ENCODE results near the gene COL19A1. TPM values are rescaled to one million over a fixed set of nuclear protein-coding genes. Genes with fewer than 3 reads are reported as not detected.

Gene COL19A1
- total and polyA plus RNA-seq, 9 of the 15 experiments (the other 6 are each of a cell fraction or from before 2014, with no cell fraction given): not detected

GRCh38 chr6:69863766-69864165 lies 2.6 kb upstream of the COL19A1 start:
- peaks cover 13 to 24% of the 10 kb centered on the region in 2 experiments; a peak in 4 of 5 replicates for H3K27me3 ChIP-seq (ENCODE audit: control insufficient read depth in 2 of 2, insufficient read depth in 2 of 2, low read length in 2 of 2)
- POLR2A ChIA-PET: no interaction called here
- H3K9ac ChIP-seq (ENCODE audit: insufficient read depth in 1 of 2, low read depth in 2 of 2, low read length in 2 of 2): no peak overlapping the region
- H3K79me2 ChIP-seq (ENCODE audit: control insufficient read depth, insufficient read depth, low read length): no peaks in the 10 kb centered on the region
- no peak overlapping the region for H2AFZ ChIP-seq (ENCODE audit: low read depth, low read length)
- ATAC-seq (no peak), FAIRE-seq (no peak), DNase-seq (ENCODE audit: extremely low read depth in 1 of 4, low spot score in 3 of 4) (no peak)
- no peaks in the 10 kb centered on the region for H3K9me1 ChIP-seq (ENCODE audit: control insufficient read depth, insufficient read depth, low read length)
- in situ Hi-C loops (cut with MboI): no loop called here
- no peak overlapping the region for H3K4me3 ChIP-seq
- TF ChIP-seq BMI1 (IDR thresholded peaks at IDR 0.05; ENCODE audit: low read length): 0 out of 2 replicates have a peak, but pooled peaks have one; percentile 5
- TF ChIP-seq CBX2 (IDR thresholded peaks at IDR 0.05; ENCODE audit: insufficient read depth, low read length, poor library complexity, severe bottlenecking): peak; percentile 77
- TF ChIP-seq KLF6 (CRISPR knock-in tag; IDR thresholded peaks at IDR 0.05; ENCODE audit: borderline replicate concordance): no peak
- H4K20me1 ChIP-seq (replicated peaks; ENCODE audit: control insufficient read depth, insufficient read depth, low read length): no peaks in the 10 kb centered on the region
- CTCF ChIA-PET (ENCODE audit: low intra/inter-chr PET ratio): no interaction called here
- WGBS (ENCODE audit: insufficient coverage, low coverage, missing lambda C conversion rate): 0% methylated on average over 2 of the region's 2 CpGs
- H3K36me3 ChIP-seq (ENCODE audit: control insufficient read depth, insufficient read depth, low read length): no peaks in the 10 kb centered on the region
- intact Hi-C loops (cut with micrococcal nuclease): no loop called here
- no peak overlapping the region for H3K4me2 ChIP-seq (ENCODE audit: insufficient read depth, low read length)
- peaks cover 4 to 13% of the 10 kb centered on the region in 2 experiments; a peak in 2 of 5 replicates for H3K4me1 ChIP-seq (replicated peaks in 1 of 2; ENCODE audit: control insufficient read depth in 2 of 2, insufficient read depth in 2 of 2, low read length in 2 of 2)
- H3K27ac ChIP-seq (ENCODE audit: extremely low read depth, low read depth, low read length): no peak overlapping the region
- H3K9me3 ChIP-seq (replicated peaks; ENCODE audit: control insufficient read depth, insufficient read depth, low read depth, low read length): no peaks in the 10 kb centered on the region
- no TSS peak for BruUV-seq (replicated peaks)

GRCh38 chr6:69865126-69865525 lies 1.2 kb upstream of the COL19A1 start:
- H3K27me3 ChIP-seq (ENCODE audit: control insufficient read depth in 2 of 2, insufficient read depth in 2 of 2, low read length in 2 of 2): peaks cover 13 to 24% of the 10 kb centered on the region in 2 experiments
- H3K36me3 ChIP-seq (ENCODE audit: control insufficient read depth, insufficient read depth, low read length): no peaks in the 10 kb centered on the region
- H3K79me2 ChIP-seq (ENCODE audit: control insufficient read depth, insufficient read depth, low read length): no peaks in the 10 kb centered on the region
- H2AFZ ChIP-seq (ENCODE audit: low read depth, low read length): no peak overlapping the region
- no TSS peak for BruUV-seq (replicated peaks)
- no peaks in the 10 kb centered on the region for H3K9me1 ChIP-seq (ENCODE audit: control insufficient read depth, insufficient read depth, low read length)
- no peak for DNase-seq (ENCODE audit: extremely low read depth in 1 of 4, low spot score in 3 of 4)
- no peaks in the 10 kb centered on the region for H4K20me1 ChIP-seq (replicated peaks; ENCODE audit: control insufficient read depth, insufficient read depth, low read length)
- no peaks in the 10 kb centered on the region for H3K9me3 ChIP-seq (replicated peaks; ENCODE audit: control insufficient read depth, insufficient read depth, low read depth, low read length)
- POLR2A ChIA-PET: no interaction called here
- H3K27ac ChIP-seq (ENCODE audit: extremely low read depth, low read depth, low read length): no peak overlapping the region
- no peak overlapping the region for H3K4me3 ChIP-seq
- FAIRE-seq: no peak
- 0% methylated on average over 2 of the region's 2 CpGs for WGBS (ENCODE audit: insufficient coverage, low coverage, missing lambda C conversion rate)
- ATAC-seq: no peak
- H3K9ac ChIP-seq (ENCODE audit: insufficient read depth in 1 of 2, low read depth in 2 of 2, low read length in 2 of 2): no peak overlapping the region
- in situ Hi-C loops (cut with MboI) (no loop called here), intact Hi-C loops (cut with micrococcal nuclease) (loop anchor here (5.0 kb wide), 1 partner anchor 133 kb away; no protein-coding TSS in a partner anchor)
- CTCF ChIA-PET (ENCODE audit: low intra/inter-chr PET ratio): no interaction called here
- H3K4me2 ChIP-seq (ENCODE audit: insufficient read depth, low read length): no peak overlapping the region
- peaks cover 4 to 13% of the 10 kb centered on the region in 2 experiments; a peak in 2 of 5 replicates for H3K4me1 ChIP-seq (replicated peaks in 1 of 2; ENCODE audit: control insufficient read depth in 2 of 2, insufficient read depth in 2 of 2, low read length in 2 of 2)
- TF ChIP-seq STAT5B (CRISPR knock-in tag; IDR thresholded peaks at IDR 0.05): no peak
- no peak for TF ChIP-seq ZNF174 (CRISPR knock-in tag; IDR thresholded peaks at IDR 0.05)
- no peak for TF ChIP-seq MAZ (CRISPR knock-in tag; conservative IDR thresholded peaks at IDR 0.05 in 1 of 2, IDR thresholded peaks at IDR 0.05 in 1 of 2)
- no peak for TF ChIP-seq ZNF165 (CRISPR knock-in tag; IDR thresholded peaks at IDR 0.05; ENCODE audit: borderline replicate concordance)
- no peak for TF ChIP-seq CEBPZ (IDR thresholded peaks at IDR 0.05; ENCODE audit: borderline replicate concordance, low read depth, low read length)
- TF ChIP-seq ZBTB33 (CRISPR knock-in tag; IDR thresholded peaks at IDR 0.05): no peak
- no peak for TF ChIP-seq TEAD1 (CRISPR knock-in tag; IDR thresholded peaks at IDR 0.05)
- TF ChIP-seq CHD2 (IDR thresholded peaks at IDR 0.05; ENCODE audit: low read depth, low read length): no peak
